GM23338 (cell line): ENCODE data around the gene SH3BP2. TPM values are rescaled to one million over a fixed set of nuclear protein-coding genes. Genes with fewer than 3 reads are reported as not detected.

Experiments
- ATAC-seq: fragments of 200-7000 bp; cut with Tn5 transposase; 3 replicates; pipeline ENCODE4 v1.9.1; 2020
- DNase-seq: peaks from one replicate; pipeline ENCODE4 v3.0.0-alpha.2; 2015; ENCODE audit warnings: low spot score
- H2AFZ ChIP-seq: fragments of 200-600 bp; sonication (generic); 2 replicates; pipeline ENCODE4 v1.8.0; 2016; ENCODE audit warnings: antibody characterized with exemption, mild to moderate bottlenecking, moderate library complexity
- H3F3A ChIP-seq: fragments of 200-600 bp; sonication (generic); replicated peaks from 2 replicates; pipeline ENCODE4 v1.8.0; 2017; ENCODE audit warnings: antibody characterized with exemption, mixed run types, low read depth
- H3K27ac ChIP-seq: fragments of 200-600 bp; sonication (generic); 2 replicates; pipeline ENCODE4 v1.6.1; 2016; ENCODE audit warnings: low read depth
- H3K27me3 ChIP-seq: fragments of 200-600 bp; sonication (generic); 2 replicates; pipeline ENCODE4 v1.8.0; 2016; ENCODE audit warnings: mild to moderate bottlenecking, mixed run types, moderate library complexity; ENCODE audit not compliant: insufficient read depth
- H3K36me3 ChIP-seq: fragments of 200-600 bp; sonication (generic); 2 replicates; pipeline ENCODE4 v1.8.0; 2016; ENCODE audit warnings: mild to moderate bottlenecking; ENCODE audit not compliant: insufficient read depth
- H3K4me1 ChIP-seq: fragments of 200-600 bp; sonication (generic); 2 replicates; pipeline ENCODE4 v1.8.0; 2016; ENCODE audit warnings: mild to moderate bottlenecking, moderate library complexity; ENCODE audit not compliant: insufficient read depth
- H3K4me2 ChIP-seq: fragments of 200-600 bp; sonication (generic); 2 replicates; pipeline ENCODE4 v1.7.1; 2017; ENCODE audit warnings: mixed run types
- H3K4me3 ChIP-seq: fragments of 200-600 bp; sonication (generic); 2 replicates; pipeline ENCODE4 v1.6.1; 2016; ENCODE audit warnings: mixed run types
- H3K79me2 ChIP-seq: fragments of 200-600 bp; sonication (generic); replicated peaks from 2 replicates; pipeline ENCODE4 v1.8.0; 2017; ENCODE audit warnings: mild to moderate bottlenecking; ENCODE audit not compliant: insufficient read depth
- H3K9me2 ChIP-seq: fragments of 200-600 bp; sonication (generic); 2 replicates; pipeline ENCODE4 v1.8.0; 2017; ENCODE audit not compliant: insufficient read depth
- H4K20me1 ChIP-seq: fragments of 200-600 bp; sonication (generic); replicated peaks from 2 replicates; pipeline ENCODE4 v1.8.0; 2017; ENCODE audit warnings: mild to moderate bottlenecking; ENCODE audit not compliant: insufficient read depth
- H3K27ac Mint-ChIP-seq: 2 replicates; pipeline ENCODE4 v1.8.0; 2020; ENCODE audit warnings: inconsistent platforms, mild to moderate bottlenecking, moderate library complexity, mixed read lengths
- H3K27me3 Mint-ChIP-seq: 3 replicates; pipeline ENCODE4 v1.8.0; 2022; ENCODE audit warnings: low read depth, mild to moderate bottlenecking, moderate library complexity, mixed read lengths, inconsistent platforms; ENCODE audit not compliant: insufficient read depth, poor library complexity
- H3K36me3 Mint-ChIP-seq: 3 replicates; pipeline ENCODE4 v1.8.0; 2021; ENCODE audit warnings: low read depth, mild to moderate bottlenecking, inconsistent platforms, moderate library complexity, mixed read lengths
- H3K4me1 Mint-ChIP-seq: 3 replicates; pipeline ENCODE4 v1.8.0; 2020; ENCODE audit warnings: mild to moderate bottlenecking, inconsistent platforms, mixed read lengths
- H3K4me3 Mint-ChIP-seq: 3 replicates; pipeline ENCODE4 v1.8.0; 2021; ENCODE audit warnings: moderate library complexity, mild to moderate bottlenecking, inconsistent platforms, mixed read lengths
- H3K9me3 Mint-ChIP-seq: 3 replicates; pipeline ENCODE4 v1.8.0; 2020; ENCODE audit warnings: moderate library complexity, mild to moderate bottlenecking, inconsistent platforms, mixed read lengths
- CREB1 ChIP-seq: fragments of 250-450 bp; sonication (Bioruptor Pico); IDR thresholded peaks from 2 replicates; pipeline ENCODE4 v1.5.0; 2020; ENCODE audit warnings: low read depth, mild to moderate bottlenecking, moderate library complexity
- CTCF ChIP-seq, 2 experiments: fragments of 200-600 bp in 1 of 2; sonication (generic) in 1 of 2; conservative IDR thresholded peaks; 2 replicates each; pipeline versions ENCODE4 v1.5.1 to v1.6.1; 2016 to 2017; ENCODE audit warnings: antibody characterized with exemption in 2 of 2, low read depth in 2 of 2, mild to moderate bottlenecking in 2 of 2, moderate library complexity in 1 of 2
- ETS1 ChIP-seq: IDR thresholded peaks from 2 replicates; pipeline ENCODE4 v1.6.1; 2016; ENCODE audit warnings: antibody characterized with exemption
- EZH2 ChIP-seq: fragments of 200-600 bp; sonication (generic); IDR thresholded peaks from one replicate; pipeline ENCODE4 v1.8.0; 2017; ENCODE audit warnings: antibody characterized with exemption, mild to moderate bottlenecking, low read depth; ENCODE audit not compliant: unreplicated experiment
- EZH2phosphoT487 ChIP-seq: fragments of 200-600 bp; sonication (generic); IDR thresholded peaks from one replicate; pipeline ENCODE4 v1.8.1; 2018; ENCODE audit warnings: antibody characterized with exemption; ENCODE audit not compliant: unreplicated experiment
- JUNB ChIP-seq: IDR thresholded peaks from one replicate; pipeline ENCODE4 v1.6.1; 2016; ENCODE audit warnings: antibody characterized with exemption; ENCODE audit not compliant: unreplicated experiment
- NANOG ChIP-seq: IDR thresholded peaks from 2 replicates; pipeline ENCODE4 v1.6.1; 2016; ENCODE audit warnings: antibody characterized with exemption, borderline replicate concordance
- POLR2AphosphoS5 ChIP-seq: IDR thresholded peaks from 2 replicates; pipeline ENCODE4 v1.6.1; 2016; ENCODE audit warnings: antibody characterized with exemption, low read depth
- STAT1 ChIP-seq: IDR thresholded peaks from one replicate; pipeline ENCODE4 v1.6.1; 2016; ENCODE audit warnings: antibody characterized with exemption; ENCODE audit not compliant: unreplicated experiment
- ZNF114 ChIP-seq: fragments of 250-450 bp; sonication (Bioruptor Pico); IDR thresholded peaks from 2 replicates; pipeline ENCODE4 v1.5.0; 2020; ENCODE audit warnings: mild to moderate bottlenecking, moderate library complexity
- ZNF331 ChIP-seq: fragments of 250-450 bp; sonication (Bioruptor Pico); IDR thresholded peaks from 2 replicates; pipeline ENCODE4 v1.5.0; 2020; ENCODE audit warnings: low read depth, mild to moderate bottlenecking, moderate library complexity
- ZNF462 ChIP-seq: fragments of 250-450 bp; sonication (Bioruptor Pico); IDR thresholded peaks from 2 replicates; pipeline ENCODE4 v1.5.0; 2020; ENCODE audit warnings: mild to moderate bottlenecking, moderate library complexity
- polyA plus RNA-seq: library from polyadenylated mRNA; unstranded; fragments of >200 nt; fragmentation: Nextera tagmentation; extraction: Ambion mirVana; gene quantifications from 2 replicates; pipeline ENCODE4 v1.2.1, GENCODE V29; 2016
- total RNA-seq: library from RNA; depleted of rRNA; stranded (reverse); fragments of >200 nt; shearing (Covaris generic); gene quantifications from 2 replicates; pipeline ENCODE4 v1.2.3, GENCODE V29; 2014
- TF ChIP-seq, protein P1 (sequence below): IDR thresholded peaks from one replicate; pipeline ENCODE4 v1.6.1; 2018; ENCODE audit warnings: antibody characterized with exemption; ENCODE audit not compliant: unreplicated experiment

Gene SH3BP2
- total and polyA plus RNA-seq, 2 experiments from 2014 or later = 15.2 to 43.9 TPM

GRCh38 chr4:2861631-2862436, 68.9 kb downstream of the SH3BP2 start:
- peak overlapping the region; percentile 61 for H3K4me2 ChIP-seq
- Mint-ChIP-seq H3K36me3 (no peaks in the 10 kb centered on the region), H3K27me3 (peaks cover 2% of the 10 kb centered on the region), H3K4me1 (peaks cover 52% of the 10 kb centered on the region), H3K27ac (peak overlapping the region; percentile 75), H3K4me3 (peak overlapping the region; percentile 12; the same call in 1 of the 3 replicates), H3K9me3 (no peaks in the 10 kb centered on the region)
- TF ChIP-seq EZH2 (no peak), NANOG (no peak), CTCF (conservative IDR thresholded peaks at IDR 0.05; ENCODE audit: low read depth in 2 of 2) (no peak), ZNF331 (CRISPR knock-in tag) (no peak), JUNB (no peak), POLR2AphosphoS5 (no peak), EZH2phosphoT487 (no peak), ZNF462 (CRISPR knock-in tag) (no peak), STAT1 (no peak), CREB1 (CRISPR knock-in tag) (no peak), ETS1 (no peak), ZNF114 (CRISPR knock-in tag) (no peak)
- TF ChIP-seq, protein P1, sequence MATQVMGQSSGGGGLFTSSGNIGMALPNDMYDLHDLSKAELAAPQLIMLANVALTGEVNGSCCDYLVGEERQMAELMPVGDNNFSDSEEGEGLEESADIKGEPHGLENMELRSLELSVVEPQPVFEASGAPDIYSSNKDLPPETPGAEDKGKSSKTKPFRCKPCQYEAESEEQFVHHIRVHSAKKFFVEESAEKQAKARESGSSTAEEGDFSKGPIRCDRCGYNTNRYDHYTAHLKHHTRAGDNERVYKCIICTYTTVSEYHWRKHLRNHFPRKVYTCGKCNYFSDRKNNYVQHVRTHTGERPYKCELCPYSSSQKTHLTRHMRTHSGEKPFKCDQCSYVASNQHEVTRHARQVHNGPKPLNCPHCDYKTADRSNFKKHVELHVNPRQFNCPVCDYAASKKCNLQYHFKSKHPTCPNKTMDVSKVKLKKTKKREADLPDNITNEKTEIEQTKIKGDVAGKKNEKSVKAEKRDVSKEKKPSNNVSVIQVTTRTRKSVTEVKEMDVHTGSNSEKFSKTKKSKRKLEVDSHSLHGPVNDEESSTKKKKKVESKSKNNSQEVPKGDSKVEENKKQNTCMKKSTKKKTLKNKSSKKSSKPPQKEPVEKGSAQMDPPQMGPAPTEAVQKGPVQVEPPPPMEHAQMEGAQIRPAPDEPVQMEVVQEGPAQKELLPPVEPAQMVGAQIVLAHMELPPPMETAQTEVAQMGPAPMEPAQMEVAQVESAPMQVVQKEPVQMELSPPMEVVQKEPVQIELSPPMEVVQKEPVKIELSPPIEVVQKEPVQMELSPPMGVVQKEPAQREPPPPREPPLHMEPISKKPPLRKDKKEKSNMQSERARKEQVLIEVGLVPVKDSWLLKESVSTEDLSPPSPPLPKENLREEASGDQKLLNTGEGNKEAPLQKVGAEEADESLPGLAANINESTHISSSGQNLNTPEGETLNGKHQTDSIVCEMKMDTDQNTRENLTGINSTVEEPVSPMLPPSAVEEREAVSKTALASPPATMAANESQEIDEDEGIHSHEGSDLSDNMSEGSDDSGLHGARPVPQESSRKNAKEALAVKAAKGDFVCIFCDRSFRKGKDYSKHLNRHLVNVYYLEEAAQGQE = no peak
- H3K4me3 ChIP-seq = peak overlapping the region; percentile 15; the same call in 1 of the 2 replicates
- DNase-seq (no peak), ATAC-seq (peak; percentile 54)
- no peak overlapping the region for H2AFZ ChIP-seq
- no peaks in the 10 kb centered on the region for H3K27me3 ChIP-seq
- 0 out of 2 replicates have a peak, but pooled peaks cover 2% of the 10 kb centered on the region for H3F3A ChIP-seq
- H3K9me2 ChIP-seq = no peaks in the 10 kb centered on the region
- H3K27ac ChIP-seq = peak overlapping the region; percentile 84
- no peaks in the 10 kb centered on the region for H3K36me3 ChIP-seq
- H4K20me1 ChIP-seq = peaks cover 6% of the 10 kb centered on the region
- peaks cover 92% of the 10 kb centered on the region for H3K79me2 ChIP-seq
- peaks cover 57% of the 10 kb centered on the region for H3K4me1 ChIP-seq
